Measurements from ENCODE around the gene REPS2.

REPS2 gene

DNA sequence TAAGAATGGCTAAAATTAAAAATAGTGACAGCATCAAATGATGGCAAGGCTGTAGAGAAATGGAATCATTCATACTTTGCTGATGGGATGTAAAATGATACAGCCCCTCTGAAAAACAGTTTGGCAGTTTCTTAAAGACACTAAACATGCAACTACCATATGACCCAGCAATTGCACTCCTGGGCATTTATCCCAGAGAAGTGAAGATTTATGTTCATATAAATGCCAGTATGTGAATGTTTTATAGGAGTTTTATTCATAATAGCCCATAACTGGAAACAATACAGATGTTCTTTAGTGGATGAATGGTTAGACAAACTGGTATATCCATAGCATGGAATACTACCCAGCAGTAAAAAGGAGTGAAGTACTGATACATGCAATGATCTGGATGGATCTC lies 43.3 kb downstream of the REPS2 start:
- no peak overlapping the region for H3K4me2 ChIP-seq (ENCODE audit: low read length)
- H3K79me2 ChIP-seq (ENCODE audit: control insufficient read depth, low read length) = no peaks in the 10 kb centered on the region
- H3F3A ChIP-seq (ENCODE audit: control insufficient read depth, insufficient read depth) = no peaks in the 10 kb centered on the region
- no peaks in the 10 kb centered on the region for H3K9me3 ChIP-seq (ENCODE audit: control insufficient read depth, insufficient read depth, low read length)
- no peak overlapping the region for H3K27ac ChIP-seq (ENCODE audit: low read depth, low read length)
- 0 out of 2 replicates have a peak, but pooled peaks cover 2% of the 10 kb centered on the region for H3K27me3 ChIP-seq (ENCODE audit: control insufficient read depth, low read length)
- H4K20me1 ChIP-seq (ENCODE audit: control insufficient read depth, insufficient read depth, low read depth, low read length) = no peaks in the 10 kb centered on the region
- no peak overlapping the region for H3K4me3 ChIP-seq (ENCODE audit: low read length)
- H3K36me3 ChIP-seq (ENCODE audit: control insufficient read depth, low read length) = no peaks in the 10 kb centered on the region
- H3K4me1 ChIP-seq (ENCODE audit: control insufficient read depth, low read length) = no peaks in the 10 kb centered on the region
- TF ChIP-seq EZH2phosphoT487 (IDR thresholded peaks at IDR 0.05; ENCODE audit: borderline replicate concordance, low read length) (no peak), CTCF (IDR thresholded peaks at IDR 0.05; ENCODE audit: low read depth, low read length, poor library complexity, severe bottlenecking) (no peak)
- no peaks in the 10 kb centered on the region for H3K9me2 ChIP-seq (replicated peaks; ENCODE audit: control insufficient read depth, low read length)

GRCh38 chrX:16990839-16991238 lies 44.4 kb downstream of the REPS2 start:
- no peaks in the 10 kb centered on the region for H3K9me2 ChIP-seq (replicated peaks; ENCODE audit: control insufficient read depth, low read length)
- H3K9me3 ChIP-seq (ENCODE audit: control insufficient read depth, insufficient read depth, low read length) = no peaks in the 10 kb centered on the region
- no peak overlapping the region for H3K27ac ChIP-seq (ENCODE audit: low read depth, low read length)
- H3K79me2 ChIP-seq (ENCODE audit: control insufficient read depth, low read length) = no peaks in the 10 kb centered on the region
- no peak overlapping the region for H3K4me3 ChIP-seq (ENCODE audit: low read length)
- no peaks in the 10 kb centered on the region for H3F3A ChIP-seq (ENCODE audit: control insufficient read depth, insufficient read depth)
- no peaks in the 10 kb centered on the region for H3K4me1 ChIP-seq (ENCODE audit: control insufficient read depth, low read length)
- no peak overlapping the region for H3K4me2 ChIP-seq (ENCODE audit: low read length)
- H3K27me3 ChIP-seq (ENCODE audit: control insufficient read depth, low read length) = no peaks in the 10 kb centered on the region
- no peaks in the 10 kb centered on the region for H4K20me1 ChIP-seq (ENCODE audit: control insufficient read depth, insufficient read depth, low read depth, low read length)
- H3K36me3 ChIP-seq (ENCODE audit: control insufficient read depth, low read length) = no peaks in the 10 kb centered on the region
- TF ChIP-seq EZH2phosphoT487 (IDR thresholded peaks at IDR 0.05; ENCODE audit: borderline replicate concordance, low read length) = no peak
- no peak for TF ChIP-seq CTCF (IDR thresholded peaks at IDR 0.05; ENCODE audit: low read depth, low read length, poor library complexity, severe bottlenecking)

- Histone ChIP-seq H3K27ac (ENCODE audit: low read depth, low read length) (no peak overlapping the region), H3K36me3 (ENCODE audit: control insufficient read depth, low read length) (no peaks in the 10 kb centered on the region), H3K4me1 (ENCODE audit: control insufficient read depth, low read length) (no peaks in the 10 kb centered on the region), H3K4me3 (ENCODE audit: low read length) (no peak overlapping the region), H3F3A (ENCODE audit: control insufficient read depth, insufficient read depth) (no peaks in the 10 kb centered on the region), H4K20me1 (ENCODE audit: control insufficient read depth, insufficient read depth, low read depth, low read length) (no peaks in the 10 kb centered on the region), H3K9me3 (ENCODE audit: control insufficient read depth, insufficient read depth, low read length) (no peaks in the 10 kb centered on the region), H3K9me2 (replicated peaks; ENCODE audit: control insufficient read depth, low read length) (no peaks in the 10 kb centered on the region), H3K27me3 (ENCODE audit: control insufficient read depth, low read length) (no peaks in the 10 kb centered on the region), H3K79me2 (ENCODE audit: control insufficient read depth, low read length) (no peaks in the 10 kb centered on the region), H3K4me2 (ENCODE audit: low read length) (no peak overlapping the region)
- TF ChIP-seq CTCF (IDR thresholded peaks at IDR 0.05; ENCODE audit: low read depth, low read length, poor library complexity, severe bottlenecking) (no peak), EZH2phosphoT487 (IDR thresholded peaks at IDR 0.05; ENCODE audit: borderline replicate concordance, low read length) (no peak)
Observed at GRCh38 chrX:16992445-16992844, 46.0 kb downstream of the REPS2 start.

GRCh38 chrX:16992951-16993350 lies 46.5 kb downstream of the REPS2 start:
- Histone ChIP-seq H4K20me1 (ENCODE audit: control insufficient read depth, insufficient read depth, low read depth, low read length) (no peaks in the 10 kb centered on the region), H3K27me3 (ENCODE audit: control insufficient read depth, low read length) (no peaks in the 10 kb centered on the region), H3K9me2 (replicated peaks; ENCODE audit: control insufficient read depth, low read length) (no peaks in the 10 kb centered on the region), H3K9me3 (ENCODE audit: control insufficient read depth, insufficient read depth, low read length) (no peaks in the 10 kb centered on the region), H3K4me3 (ENCODE audit: low read length) (no peak overlapping the region), H3K79me2 (ENCODE audit: control insufficient read depth, low read length) (no peaks in the 10 kb centered on the region), H3K27ac (ENCODE audit: low read depth, low read length) (no peak overlapping the region), H3K4me1 (ENCODE audit: control insufficient read depth, low read length) (no peaks in the 10 kb centered on the region), H3K36me3 (ENCODE audit: control insufficient read depth, low read length) (no peaks in the 10 kb centered on the region), H3K4me2 (ENCODE audit: low read length) (no peak overlapping the region), H3F3A (ENCODE audit: control insufficient read depth, insufficient read depth) (no peaks in the 10 kb centered on the region)
- TF ChIP-seq EZH2phosphoT487 (IDR thresholded peaks at IDR 0.05; ENCODE audit: borderline replicate concordance, low read length) (no peak), CTCF (IDR thresholded peaks at IDR 0.05; ENCODE audit: low read depth, low read length, poor library complexity, severe bottlenecking) (no peak)

Data from DOHH2 (cell line).